ENCODE results near the gene DLGAP3.
"Not testable (repeated sequence)": the region's sequence is repeated elsewhere in the genome, so short reads cannot be mapped to it uniquely, and the experiment has no call there.

Gene DLGAP3

GRCh38 chr1:34946211-34946610 is 16.8 kb upstream of the DLGAP3 start:
- Histone ChIP-seq H3K9ac (ENCODE audit: low read depth, low read length) (no peak overlapping the region), H4K20me1 (ENCODE audit: insufficient read depth, low read length) (no peaks in the 10 kb centered on the region), H3K4me2 (ENCODE audit: insufficient read depth, low read length) (no peak overlapping the region), H3K27me3 (ENCODE audit: insufficient read depth, low read length, poor library complexity) (peaks cover under 1% of the 10 kb centered on the region), H3K79me2 (ENCODE audit: insufficient read depth, low read length) (no peaks in the 10 kb centered on the region), H3K4me1 (ENCODE audit: insufficient read depth, low read length) (no peaks in the 10 kb centered on the region), H3K9me3 (ENCODE audit: insufficient read depth, low read length, severe bottlenecking) (no peaks in the 10 kb centered on the region), H3K27ac (ENCODE audit: low read length) (no peak overlapping the region), H2AFZ (ENCODE audit: low read depth, low read length) (no peak overlapping the region), H3K4me3 (ENCODE audit: low read depth in 1 of 2, low read length in 2 of 2) (no peak overlapping the region), H3K36me3 (ENCODE audit: insufficient read depth, low read length) (no peaks in the 10 kb centered on the region)
- DNase-seq = no peak
- no peak for ATAC-seq (ENCODE audit: insufficient read depth, low read depth)
- TF ChIP-seq EZH2 (IDR thresholded peaks at IDR 0.05; ENCODE audit: borderline replicate concordance, low read depth, low read length, severe bottlenecking) (no peak), CTCF (IDR thresholded peaks at IDR 0.05; ENCODE audit: borderline replicate concordance, extremely low read depth, low read length, poor library complexity, severe bottlenecking) (no peak)

- H3K79me2 ChIP-seq (ENCODE audit: insufficient read depth, low read length); DNase-seq; H3K4me1 ChIP-seq (ENCODE audit: insufficient read depth, low read length); H2AFZ ChIP-seq (ENCODE audit: low read depth, low read length); H3K9ac ChIP-seq (ENCODE audit: low read depth, low read length); H3K4me3 ChIP-seq (ENCODE audit: low read depth in 1 of 2, low read length in 2 of 2); H3K36me3 ChIP-seq (ENCODE audit: insufficient read depth, low read length); H3K27me3 ChIP-seq (ENCODE audit: insufficient read depth, low read length, poor library complexity); H3K27ac ChIP-seq (ENCODE audit: low read length); ATAC-seq (ENCODE audit: insufficient read depth, low read depth); H4K20me1 ChIP-seq (ENCODE audit: insufficient read depth, low read length); H3K9me3 ChIP-seq (ENCODE audit: insufficient read depth, low read length, severe bottlenecking); H3K4me2 ChIP-seq (ENCODE audit: insufficient read depth, low read length): not testable (repeated sequence)
These were observed 12.3 kb upstream of the DLGAP3 start for GRCh38 chr1:34941798-34942197.

DNA sequence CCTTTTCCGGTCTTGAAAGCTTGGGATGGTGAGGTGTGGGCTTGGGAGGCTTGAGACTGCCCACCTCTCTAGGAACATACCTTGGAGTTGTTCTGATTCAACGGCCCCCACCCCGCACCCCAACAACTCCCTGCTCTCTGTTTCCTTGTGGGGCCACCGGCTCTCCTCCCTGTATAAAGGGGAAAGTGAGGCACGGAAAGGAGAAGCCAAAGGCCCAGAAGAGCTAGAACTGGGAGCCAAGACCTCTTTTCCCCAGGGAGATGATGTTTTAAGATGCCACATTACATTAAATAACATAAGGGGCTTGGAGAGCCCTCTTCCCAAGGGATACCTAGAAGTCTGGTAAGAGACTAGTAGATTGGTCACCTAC is 1.2 kb upstream of the DLGAP3 start:
- TF ChIP-seq CTCF (IDR thresholded peaks at IDR 0.05; ENCODE audit: borderline replicate concordance, extremely low read depth, low read length, poor library complexity, severe bottlenecking) (no peak), EZH2 (IDR thresholded peaks at IDR 0.05; ENCODE audit: borderline replicate concordance, low read depth, low read length, severe bottlenecking) (no peak)
- peaks cover 8% of the 10 kb centered on the region for H4K20me1 ChIP-seq (ENCODE audit: insufficient read depth, low read length)
- H3K9ac ChIP-seq (ENCODE audit: low read depth, low read length) = no peak overlapping the region
- no peaks in the 10 kb centered on the region for H3K9me3 ChIP-seq (ENCODE audit: insufficient read depth, low read length, severe bottlenecking)
- no peak overlapping the region for H3K4me3 ChIP-seq (ENCODE audit: low read depth in 1 of 2, low read length in 2 of 2)
- no peak for ATAC-seq (ENCODE audit: insufficient read depth, low read depth)
- DNase-seq = no peak
- H3K79me2 ChIP-seq (ENCODE audit: insufficient read depth, low read length) = no peaks in the 10 kb centered on the region
- no peak overlapping the region for H2AFZ ChIP-seq (ENCODE audit: low read depth, low read length)
- H3K27ac ChIP-seq (ENCODE audit: low read length) = no peak overlapping the region
- H3K36me3 ChIP-seq (ENCODE audit: insufficient read depth, low read length) = no peaks in the 10 kb centered on the region
- H3K27me3 ChIP-seq (ENCODE audit: insufficient read depth, low read length, poor library complexity) = no peaks in the 10 kb centered on the region
- no peaks in the 10 kb centered on the region for H3K4me1 ChIP-seq (ENCODE audit: insufficient read depth, low read length)
- H3K4me2 ChIP-seq (ENCODE audit: insufficient read depth, low read length) = no peak overlapping the region

DNA sequence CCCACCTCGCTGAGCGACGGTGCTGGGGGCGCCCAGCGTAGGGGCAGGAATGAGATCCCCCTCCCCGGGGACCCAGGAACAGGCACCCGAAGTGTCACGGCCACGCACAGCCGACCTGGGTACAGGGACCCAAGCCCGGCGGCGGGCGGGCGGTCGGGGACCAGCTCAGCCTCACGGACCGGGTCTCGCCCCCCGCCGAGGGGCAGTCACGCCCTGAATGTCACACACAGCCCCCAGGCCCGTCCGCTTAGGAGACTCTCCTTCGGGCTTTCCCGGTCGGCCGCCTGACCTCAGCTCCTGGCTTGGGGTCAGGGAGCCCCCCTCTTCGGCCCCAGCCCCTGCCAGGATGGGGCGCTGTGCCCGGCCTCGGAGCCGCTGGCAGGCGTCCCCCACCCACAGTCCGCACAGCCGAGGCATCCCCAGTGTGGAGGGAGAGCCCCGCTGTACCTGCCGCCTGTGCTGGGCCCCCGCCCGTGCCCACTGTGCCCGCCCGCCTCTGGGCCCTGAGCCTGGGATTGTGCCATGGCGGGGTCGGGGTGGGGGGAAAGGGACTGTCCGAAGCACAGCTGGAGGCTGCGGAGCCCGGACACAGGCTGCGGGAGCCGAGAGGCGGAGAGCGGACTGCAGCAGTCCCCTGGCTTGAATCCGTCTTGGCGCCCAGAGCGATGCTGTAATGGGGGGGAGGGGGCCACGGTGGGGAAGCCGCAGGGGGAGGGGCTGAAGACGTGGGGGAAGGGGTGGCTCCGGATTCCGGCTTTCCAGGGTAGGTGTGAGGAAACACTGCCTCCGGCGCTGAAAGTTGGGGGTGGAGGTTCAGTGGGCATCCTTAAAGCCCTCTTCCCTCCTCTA is 627 bp upstream of the DLGAP3 start:
- Histone ChIP-seq H3K4me1 (ENCODE audit: insufficient read depth, low read length) (no peaks in the 10 kb centered on the region), H3K27me3 (ENCODE audit: insufficient read depth, low read length, poor library complexity) (no peaks in the 10 kb centered on the region), H3K36me3 (ENCODE audit: insufficient read depth, low read length) (no peaks in the 10 kb centered on the region), H3K79me2 (ENCODE audit: insufficient read depth, low read length) (no peaks in the 10 kb centered on the region), H4K20me1 (ENCODE audit: insufficient read depth, low read length) (peaks cover 8% of the 10 kb centered on the region), H3K27ac (ENCODE audit: low read length) (no peak overlapping the region), H3K4me2 (ENCODE audit: insufficient read depth, low read length) (no peak overlapping the region), H2AFZ (ENCODE audit: low read depth, low read length) (no peak overlapping the region), H3K9me3 (ENCODE audit: insufficient read depth, low read length, severe bottlenecking) (no peaks in the 10 kb centered on the region), H3K9ac (ENCODE audit: low read depth, low read length) (no peak overlapping the region), H3K4me3 (ENCODE audit: low read depth in 1 of 2, low read length in 2 of 2) (no peak overlapping the region)
- DNase-seq (no peak), ATAC-seq (ENCODE audit: insufficient read depth, low read depth) (no peak)
- no peak for TF ChIP-seq EZH2 (IDR thresholded peaks at IDR 0.05; ENCODE audit: borderline replicate concordance, low read depth, low read length, severe bottlenecking)
- TF ChIP-seq CTCF (IDR thresholded peaks at IDR 0.05; ENCODE audit: borderline replicate concordance, extremely low read depth, low read length, poor library complexity, severe bottlenecking) = no peak
